Liver (tissue), 3 donors: ENCODE results near the gene ENOX1.

Experiments used
- CTCF ChIP-seq: fragments of 150-350 bp; IDR thresholded peaks from 2 replicates; pipeline ENCODE4 v1.5.1; 2017; ENCODE audit warnings: improper control_type of control experiment, low read depth, low read length; ENCODE audit not compliant: missing input control
- EGR1 ChIP-seq, 2 donors: IDR thresholded peaks; 2 replicates each; pipeline ENCODE4 v1.6.1; 2016 to 2018; ENCODE audit warnings: antibody characterized with exemption in 2 of 2, low read depth in 2 of 2
- FOXA1 ChIP-seq: IDR thresholded peaks from 2 replicates; pipeline ENCODE4 v1.6.1; 2016; ENCODE audit warnings: antibody characterized with exemption
- GABPA ChIP-seq, 2 donors: IDR thresholded peaks in 1 of 2; conservative IDR thresholded peaks in 1 of 2; 2 replicates each; pipeline ENCODE4 v1.6.1; 2016; ENCODE audit warnings: antibody characterized with exemption in 2 of 2, mild to moderate bottlenecking in 1 of 2, moderate library complexity in 1 of 2
- JUND ChIP-seq, 2 donors: IDR thresholded peaks; 2 replicates each; pipeline ENCODE4 v1.6.1; 2016; ENCODE audit warnings: antibody characterized with exemption in 2 of 2
- MAX ChIP-seq: IDR thresholded peaks from 2 replicates; pipeline ENCODE4 v1.6.1; 2016; ENCODE audit warnings: antibody characterized with exemption
- RAD21 ChIP-seq, 2 donors: IDR thresholded peaks; 2 replicates each; pipeline ENCODE4 v1.6.1; 2016; ENCODE audit warnings: antibody characterized with exemption in 2 of 2, mild to moderate bottlenecking in 2 of 2
- REST ChIP-seq: IDR thresholded peaks from 2 replicates; pipeline ENCODE4 v1.6.1; 2016; ENCODE audit warnings: antibody characterized with exemption, mild to moderate bottlenecking
- SP1 ChIP-seq: IDR thresholded peaks from 2 replicates; pipeline ENCODE4 v1.6.1; 2018; ENCODE audit warnings: antibody characterized with exemption, mild to moderate bottlenecking
- TAF1 ChIP-seq: conservative IDR thresholded peaks from 2 replicates; pipeline ENCODE4 v1.6.1; 2016; ENCODE audit warnings: antibody characterized with exemption, mild to moderate bottlenecking
- YY1 ChIP-seq: IDR thresholded peaks from 2 replicates; pipeline ENCODE4 v1.6.1; 2016; ENCODE audit warnings: antibody characterized with exemption, mild to moderate bottlenecking
- ZBTB33 ChIP-seq: IDR thresholded peaks from 2 replicates; pipeline ENCODE4 v1.6.1; 2016; ENCODE audit warnings: antibody characterized with exemption
- donor health status: healthy.
- donor health status: healthy.

- TF ChIP-seq GABPA (IDR thresholded peaks at IDR 0.05 in 1 of 2, conservative IDR thresholded peaks at IDR 0.05 in 1 of 2) (no peak), SP1 (no peak), CTCF (no peak), RAD21 (IDR thresholded peaks at IDR 0.05) (no peak), FOXA1 (no peak), EGR1 (IDR thresholded peaks at IDR 0.05; ENCODE audit: low read depth in 2 of 2) (no peak), TAF1 (no peak), REST (no peak), ZBTB33 (no peak), YY1 (no peak), JUND (IDR thresholded peaks at IDR 0.05) (no peak), MAX (no peak)
Measured at GRCh38 chr13:43512221-43512620, 274.6 kb downstream of the ENOX1 start.
